BJ (cell line): Measurements from ENCODE around the gene CIZ1. TPM values are rescaled to one million over a fixed set of nuclear protein-coding genes. Genes with fewer than 3 reads are reported as not detected.

Experiments
- CTCF ChIA-PET: fragments of 350-600 bp; formaldehyde crosslinking; extraction: SDS; loops from one replicate; lab custom pipeline; 2021; ENCODE audit warnings: antibody characterized with exemption, inconsistent platforms; lab: Yijun Ruan, JAX
- POLR2A ChIA-PET: fragments of 300-600 bp; sonication (Branson Sonifier 250); formaldehyde crosslinking; extraction: SDS; loops from one replicate; lab custom pipeline; 2021; ENCODE audit warnings: antibody characterized with exemption; lab: Charles Lee
- DNase-seq: peaks from one replicate; pipeline ENCODE4 v3.0.0-alpha.2; 2011; ENCODE audit warnings: low read depth
- H3K27me3 ChIP-seq: 2 replicates; pipeline ENCODE4 v1.6.0; 2011; ENCODE audit warnings: low read length; ENCODE audit not compliant: control insufficient read depth, insufficient read depth
- H3K36me3 ChIP-seq: 2 replicates; pipeline ENCODE4 v1.5.1; 2011; ENCODE audit warnings: low read length; ENCODE audit not compliant: control insufficient read depth, insufficient read depth
- H3K4me3 ChIP-seq: 2 replicates; pipeline ENCODE4 v1.5.1; 2011; ENCODE audit warnings: low read depth, mild to moderate bottlenecking, control low read depth, low read length
- polyA plus RNA-seq: library from polyadenylated mRNA; depleted of rRNA; stranded (reverse); fragments of >200 nt; gene quantifications from 2 replicates; pipeline ENCODE4 v1.2.3, GENCODE V29; 2011
- TF ChIP-seq, protein P1 (sequence below): IDR thresholded peaks from 2 replicates; pipeline ENCODE4 v1.5.1; 2011; ENCODE audit warnings: low read depth, mild to moderate bottlenecking, control low read depth, inconsistent platforms, low read length, moderate library complexity; ENCODE audit not compliant: insufficient read depth

The CIZ1 gene
- polyA plus RNA-seq, 1 experiment = 36.0 TPM

GRCh38 chr9:128155736-128156500 is 35.5 kb downstream of the CIZ1 start:
- DNase-seq = no peak
- CTCF ChIA-PET = interaction anchor here (0.6 to 0.7 kb wide), 3 partner anchors 19 to 1011 kb away, joined by 3 to 4 read pairs (median 3); no protein-coding TSS in a partner anchor
- POLR2A ChIA-PET = no interaction called here

GRCh38 chr9:128153947-128154695 is 37.3 kb downstream of the CIZ1 start:
- no peaks in the 10 kb centered on the region for H3K36me3 ChIP-seq
- no peak overlapping the region for H3K4me3 ChIP-seq
- H3K27me3 ChIP-seq = peaks cover under 1% of the 10 kb centered on the region
- ChIA-PET POLR2A (no interaction called here), CTCF (no interaction called here)
- TF ChIP-seq, protein P1, sequence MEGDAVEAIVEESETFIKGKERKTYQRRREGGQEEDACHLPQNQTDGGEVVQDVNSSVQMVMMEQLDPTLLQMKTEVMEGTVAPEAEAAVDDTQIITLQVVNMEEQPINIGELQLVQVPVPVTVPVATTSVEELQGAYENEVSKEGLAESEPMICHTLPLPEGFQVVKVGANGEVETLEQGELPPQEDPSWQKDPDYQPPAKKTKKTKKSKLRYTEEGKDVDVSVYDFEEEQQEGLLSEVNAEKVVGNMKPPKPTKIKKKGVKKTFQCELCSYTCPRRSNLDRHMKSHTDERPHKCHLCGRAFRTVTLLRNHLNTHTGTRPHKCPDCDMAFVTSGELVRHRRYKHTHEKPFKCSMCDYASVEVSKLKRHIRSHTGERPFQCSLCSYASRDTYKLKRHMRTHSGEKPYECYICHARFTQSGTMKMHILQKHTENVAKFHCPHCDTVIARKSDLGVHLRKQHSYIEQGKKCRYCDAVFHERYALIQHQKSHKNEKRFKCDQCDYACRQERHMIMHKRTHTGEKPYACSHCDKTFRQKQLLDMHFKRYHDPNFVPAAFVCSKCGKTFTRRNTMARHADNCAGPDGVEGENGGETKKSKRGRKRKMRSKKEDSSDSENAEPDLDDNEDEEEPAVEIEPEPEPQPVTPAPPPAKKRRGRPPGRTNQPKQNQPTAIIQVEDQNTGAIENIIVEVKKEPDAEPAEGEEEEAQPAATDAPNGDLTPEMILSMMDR = no peak
- no peak for DNase-seq

More at GRCh38 chr9:128155736-128156500, 35.5 kb downstream of the CIZ1 start:
- H3K27me3 ChIP-seq = no peaks in the 10 kb centered on the region; the same call in 1 of the 2 replicates
- TF ChIP-seq, protein P1 = no peak
- no peak overlapping the region for H3K4me3 ChIP-seq
- H3K36me3 ChIP-seq = no peaks in the 10 kb centered on the region

GRCh38 chr9:128153060-128153946 is 38.1 kb downstream of the CIZ1 start:
- H3K27me3 ChIP-seq = peaks cover 1% of the 10 kb centered on the region
- no peak for DNase-seq
- TF ChIP-seq, protein P1 = no peak
- H3K36me3 ChIP-seq = no peaks in the 10 kb centered on the region
- ChIA-PET CTCF (interaction anchor here (1.8 kb wide), 1 partner anchor 28 kb away, joined by 5 read pairs; no protein-coding TSS in a partner anchor), POLR2A (no interaction called here)
- H3K4me3 ChIP-seq = no peak overlapping the region

GRCh38 chr9:128152133-128153059 is 39.0 kb downstream of the CIZ1 start:
- ChIA-PET CTCF (interaction anchor here (1.8 kb wide), 1 partner anchor 27 kb away, joined by 5 read pairs; no protein-coding TSS in a partner anchor), POLR2A (no interaction called here)
- Histone ChIP-seq H3K27me3 (peaks cover 1% of the 10 kb centered on the region), H3K4me3 (no peak overlapping the region), H3K36me3 (no peaks in the 10 kb centered on the region)
- no peak for DNase-seq
- TF ChIP-seq, protein P1 = no peak
